DOHH2 (cell line): ENCODE data around the gene ADGRL3.

ENCODE experiments used
- H3F3A ChIP-seq: fragments of 200-600 bp; sonication (generic), shearing (Covaris generic); 2 replicates; pipeline ENCODE4 v1.6.0; 2016; ENCODE audit warnings: antibody characterized with exemption, mild to moderate bottlenecking; ENCODE audit not compliant: control insufficient read depth, insufficient read depth
- H3K27ac ChIP-seq: fragments of 200-600 bp; sonication (generic); 2 replicates; pipeline ENCODE4 v1.5.1; 2014; ENCODE audit warnings: low read depth, mild to moderate bottlenecking, low read length, moderate library complexity
- H3K27me3 ChIP-seq: fragments of 200-600 bp; sonication (generic); 2 replicates; pipeline ENCODE4 v1.6.1; 2014; ENCODE audit warnings: mild to moderate bottlenecking, low read length, mixed read lengths; ENCODE audit not compliant: control insufficient read depth
- H3K36me3 ChIP-seq: fragments of 200-600 bp; sonication (generic); 2 replicates; pipeline ENCODE4 v1.6.1; 2014; ENCODE audit warnings: mild to moderate bottlenecking, low read length, moderate library complexity, mixed read lengths; ENCODE audit not compliant: control insufficient read depth
- H3K4me1 ChIP-seq: fragments of 200-600 bp; sonication (generic); 2 replicates; pipeline ENCODE4 v1.6.1; 2014; ENCODE audit warnings: mild to moderate bottlenecking, low read length, mixed read lengths; ENCODE audit not compliant: control insufficient read depth
- H3K4me2 ChIP-seq: fragments of 200-600 bp; sonication (generic); 2 replicates; pipeline ENCODE4 v1.6.0; 2014; ENCODE audit warnings: mild to moderate bottlenecking, low read length, moderate library complexity
- H3K4me3 ChIP-seq: fragments of 200-600 bp; sonication (generic); 2 replicates; pipeline ENCODE4 v1.5.1; 2014; ENCODE audit warnings: mild to moderate bottlenecking, low read length, mixed read lengths
- H3K79me2 ChIP-seq: fragments of 200-600 bp; sonication (generic); 2 replicates; pipeline ENCODE4 v1.6.1; 2014; ENCODE audit warnings: mild to moderate bottlenecking, low read length, mixed read lengths; ENCODE audit not compliant: control insufficient read depth
- H3K9me2 ChIP-seq: fragments of 200-600 bp; sonication (generic); replicated peaks from 2 replicates; pipeline ENCODE4 v1.6.1; 2014; ENCODE audit warnings: mild to moderate bottlenecking, low read length, mixed read lengths; ENCODE audit not compliant: control insufficient read depth
- H3K9me3 ChIP-seq: fragments of 200-600 bp; sonication (generic); 2 replicates; pipeline ENCODE4 v1.6.1; 2014; ENCODE audit warnings: antibody characterized with exemption, low read length, mixed read lengths; ENCODE audit not compliant: control insufficient read depth, insufficient read depth
- H4K20me1 ChIP-seq: fragments of 200-600 bp; sonication (generic); 2 replicates; pipeline ENCODE4 v1.6.0; 2014; ENCODE audit warnings: low read depth, mild to moderate bottlenecking, antibody characterized with exemption, low read length, moderate library complexity; ENCODE audit not compliant: control insufficient read depth, insufficient read depth
- EZH2phosphoT487 ChIP-seq: fragments of 200-600 bp; sonication (generic); IDR thresholded peaks from 2 replicates; pipeline ENCODE4 v1.6.1; 2017; ENCODE audit warnings: borderline replicate concordance, mild to moderate bottlenecking, antibody characterized with exemption, low read length, moderate library complexity, mixed read lengths
- TF ChIP-seq, protein P1 (sequence below): fragments of 200-600 bp; sonication (generic); IDR thresholded peaks from one replicate; pipeline ENCODE4 v1.5.1; 2014; ENCODE audit warnings: antibody characterized with exemption, mild to moderate bottlenecking, low read depth, low read length; ENCODE audit not compliant: poor library complexity, severe bottlenecking

ADGRL3 gene

GRCh38 chr4:62028745-62029144 is 828.6 kb downstream of the ADGRL3 start:
- H3K4me3 ChIP-seq, result no peak overlapping the region
- H3K9me3 ChIP-seq, result no peaks in the 10 kb centered on the region
- no peaks in the 10 kb centered on the region for H3K4me1 ChIP-seq
- no peaks in the 10 kb centered on the region for H3K27me3 ChIP-seq
- TF ChIP-seq, protein P1, sequence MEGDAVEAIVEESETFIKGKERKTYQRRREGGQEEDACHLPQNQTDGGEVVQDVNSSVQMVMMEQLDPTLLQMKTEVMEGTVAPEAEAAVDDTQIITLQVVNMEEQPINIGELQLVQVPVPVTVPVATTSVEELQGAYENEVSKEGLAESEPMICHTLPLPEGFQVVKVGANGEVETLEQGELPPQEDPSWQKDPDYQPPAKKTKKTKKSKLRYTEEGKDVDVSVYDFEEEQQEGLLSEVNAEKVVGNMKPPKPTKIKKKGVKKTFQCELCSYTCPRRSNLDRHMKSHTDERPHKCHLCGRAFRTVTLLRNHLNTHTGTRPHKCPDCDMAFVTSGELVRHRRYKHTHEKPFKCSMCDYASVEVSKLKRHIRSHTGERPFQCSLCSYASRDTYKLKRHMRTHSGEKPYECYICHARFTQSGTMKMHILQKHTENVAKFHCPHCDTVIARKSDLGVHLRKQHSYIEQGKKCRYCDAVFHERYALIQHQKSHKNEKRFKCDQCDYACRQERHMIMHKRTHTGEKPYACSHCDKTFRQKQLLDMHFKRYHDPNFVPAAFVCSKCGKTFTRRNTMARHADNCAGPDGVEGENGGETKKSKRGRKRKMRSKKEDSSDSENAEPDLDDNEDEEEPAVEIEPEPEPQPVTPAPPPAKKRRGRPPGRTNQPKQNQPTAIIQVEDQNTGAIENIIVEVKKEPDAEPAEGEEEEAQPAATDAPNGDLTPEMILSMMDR, result no peak
- TF ChIP-seq EZH2phosphoT487, result no peak
- H3K36me3 ChIP-seq, result no peaks in the 10 kb centered on the region
- H3K4me2 ChIP-seq, result no peak overlapping the region
- no peaks in the 10 kb centered on the region for H3K9me2 ChIP-seq
- no peaks in the 10 kb centered on the region for H3F3A ChIP-seq
- H3K27ac ChIP-seq, result no peak overlapping the region
- no peaks in the 10 kb centered on the region for H4K20me1 ChIP-seq
- no peaks in the 10 kb centered on the region for H3K79me2 ChIP-seq

DNA sequence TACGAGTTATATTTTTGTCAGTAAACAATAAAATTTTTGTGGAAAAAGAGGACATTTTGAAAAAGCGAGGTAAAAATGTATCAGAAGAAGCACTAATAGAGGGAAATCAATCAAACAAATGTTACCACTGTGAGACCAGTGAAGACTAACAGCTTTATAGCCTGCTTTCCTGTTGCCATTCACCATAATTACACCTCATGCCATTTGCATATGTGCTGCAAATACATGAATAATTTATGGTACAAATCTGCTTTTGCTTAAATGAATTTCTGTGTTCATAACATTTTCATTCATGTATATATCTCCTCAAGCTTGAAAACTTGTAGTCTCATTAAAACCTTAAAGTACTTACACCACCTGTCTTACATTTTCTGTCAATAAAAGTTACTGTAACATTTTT is 830.8 kb downstream of the ADGRL3 start:
- Histone ChIP-seq H3K27ac (no peak overlapping the region), H3K79me2 (no peaks in the 10 kb centered on the region), H3K4me3 (no peak overlapping the region), H4K20me1 (no peaks in the 10 kb centered on the region), H3K4me1 (no peaks in the 10 kb centered on the region), H3F3A (no peaks in the 10 kb centered on the region), H3K9me2 (no peaks in the 10 kb centered on the region), H3K36me3 (no peaks in the 10 kb centered on the region), H3K27me3 (no peaks in the 10 kb centered on the region), H3K9me3 (no peaks in the 10 kb centered on the region), H3K4me2 (no peak overlapping the region)
- TF ChIP-seq, protein P1, result no peak
- no peak for TF ChIP-seq EZH2phosphoT487

- Histone ChIP-seq H3K9me3 (no peaks in the 10 kb centered on the region), H3K27ac (no peak overlapping the region), H3K27me3 (no peaks in the 10 kb centered on the region), H3K4me2 (no peak overlapping the region), H3K4me1 (no peaks in the 10 kb centered on the region), H3K79me2 (no peaks in the 10 kb centered on the region), H3K36me3 (no peaks in the 10 kb centered on the region), H3F3A (no peaks in the 10 kb centered on the region), H3K4me3 (no peak overlapping the region), H4K20me1 (no peaks in the 10 kb centered on the region), H3K9me2 (no peaks in the 10 kb centered on the region)
- TF ChIP-seq, protein P1, result no peak
- no peak for TF ChIP-seq EZH2phosphoT487
Observed at GRCh38 chr4:62037571-62037970, 837.4 kb downstream of the ADGRL3 start.

DNA sequence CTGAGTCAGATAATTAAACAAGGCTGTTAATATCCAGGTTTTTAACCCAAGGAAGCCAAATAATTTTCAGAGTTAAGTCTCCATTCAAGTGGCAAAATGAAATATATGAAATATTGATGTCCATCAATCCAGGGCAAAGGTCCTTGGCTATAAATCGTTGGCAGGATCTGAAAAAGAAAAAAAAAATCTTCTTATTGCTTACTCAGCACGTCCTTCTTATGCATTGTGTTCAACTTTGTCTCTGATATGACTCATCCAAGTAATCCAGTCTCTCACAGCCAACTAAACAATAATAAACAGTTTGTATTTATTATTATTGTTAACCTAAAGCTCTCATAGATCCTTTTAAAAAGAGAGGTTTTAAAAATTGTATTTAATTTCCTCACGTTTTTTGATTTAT is 851.2 kb downstream of the ADGRL3 start:
- no peak overlapping the region for H3K27ac ChIP-seq
- no peaks in the 10 kb centered on the region for H3K27me3 ChIP-seq
- H3K4me2 ChIP-seq, result no peak overlapping the region
- H3K9me3 ChIP-seq, result no peaks in the 10 kb centered on the region
- no peaks in the 10 kb centered on the region for H3K9me2 ChIP-seq
- no peaks in the 10 kb centered on the region for H3F3A ChIP-seq
- no peak overlapping the region for H3K4me3 ChIP-seq
- no peaks in the 10 kb centered on the region for H3K4me1 ChIP-seq
- H3K79me2 ChIP-seq, result no peaks in the 10 kb centered on the region
- no peaks in the 10 kb centered on the region for H3K36me3 ChIP-seq
- no peaks in the 10 kb centered on the region for H4K20me1 ChIP-seq
- TF ChIP-seq, protein P1, result no peak
- no peak for TF ChIP-seq EZH2phosphoT487
